Activated naive CD4-positive, alpha-beta T cell treated with Interleukin-2 at 50 U/mL for 16 hours (primary cell): ENCODE measurements around the gene ITPRIP.

Experiments
- DNase-seq: peaks from one replicate; pipeline ENCODE4 v3.0.0-alpha.2; 2020

The ITPRIP gene

DNA sequence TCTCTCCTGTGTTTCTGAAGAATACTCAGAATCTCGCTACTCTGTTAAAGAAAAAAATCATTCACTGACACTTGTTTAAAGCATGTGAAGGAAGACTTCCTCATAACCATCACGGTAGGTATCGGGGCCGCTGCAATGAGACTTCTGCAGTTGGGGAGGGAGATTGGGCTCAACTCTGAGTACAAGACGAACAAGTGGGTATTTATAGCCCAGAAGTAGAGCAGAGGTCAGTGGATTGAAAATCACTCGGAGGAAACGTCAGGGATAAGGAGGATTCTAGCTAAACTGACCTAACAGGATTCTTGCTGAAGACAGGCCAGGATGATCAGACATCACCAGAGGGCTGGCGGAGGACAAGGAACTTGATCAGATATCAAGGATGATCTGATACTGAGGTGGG, 33.3 kb downstream of the ITPRIP start:
- no peak for DNase-seq

DNA sequence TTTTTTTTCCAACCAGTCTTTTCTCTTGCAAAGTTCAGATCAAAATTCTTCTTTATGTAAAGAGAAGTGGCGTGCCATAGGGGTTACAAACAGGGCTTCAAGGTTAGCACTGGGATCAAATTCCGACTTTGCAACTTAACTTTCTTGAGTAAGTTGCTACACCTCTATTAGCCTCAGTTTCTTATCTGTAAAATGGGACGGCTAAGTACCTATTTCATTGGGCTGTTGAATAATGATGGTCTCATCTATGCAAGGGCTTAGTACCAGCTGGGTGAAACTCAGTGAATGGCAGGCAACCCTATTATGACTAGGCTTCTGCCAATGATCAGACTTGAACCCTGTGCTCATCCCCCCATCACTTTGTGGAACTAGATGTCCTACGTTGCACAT, 33.9 kb downstream of the ITPRIP start:
- DNase-seq, result no peak

DNA sequence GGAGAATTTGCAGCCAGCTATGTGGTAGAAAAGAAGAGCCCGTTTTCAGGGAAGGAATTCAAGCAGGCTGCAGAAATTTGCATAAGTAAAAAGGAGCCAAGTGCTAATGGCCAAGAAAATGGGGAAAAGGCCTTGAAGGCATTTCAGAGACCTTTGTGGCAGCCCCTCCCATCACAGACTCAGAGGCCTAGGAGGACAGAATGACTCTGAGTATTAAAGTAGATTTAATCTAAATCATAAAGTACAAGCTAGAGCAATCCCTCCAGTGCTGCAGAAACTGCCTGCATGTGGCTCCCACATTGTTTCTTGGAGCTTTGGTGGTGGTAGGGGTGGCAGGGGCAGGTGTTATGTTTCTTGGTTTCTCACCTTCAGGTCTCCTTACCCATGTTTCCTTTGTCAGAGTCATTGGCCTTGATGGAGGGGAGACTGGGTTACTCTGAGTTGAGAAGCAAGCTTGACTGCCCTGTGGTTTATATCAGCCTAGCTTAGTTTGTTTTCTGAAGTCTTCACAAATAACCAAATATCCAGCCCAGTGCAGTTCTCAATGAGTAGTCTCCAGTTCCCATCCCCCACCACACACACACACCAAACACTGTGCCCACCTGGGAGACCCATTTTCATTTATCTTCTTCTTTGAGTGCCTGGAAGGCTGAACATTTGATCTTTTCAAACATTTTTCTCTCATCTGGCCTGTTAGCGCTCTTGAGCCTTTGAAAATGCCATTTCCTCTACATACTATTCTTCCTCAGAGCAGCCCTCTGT, 34.5 kb downstream of the ITPRIP start:
- DNase-seq, result no peak

- no peak for DNase-seq
These were observed 36.2 kb downstream of the ITPRIP start for GRCh38 chr10:104301907-104302690.

DNA sequence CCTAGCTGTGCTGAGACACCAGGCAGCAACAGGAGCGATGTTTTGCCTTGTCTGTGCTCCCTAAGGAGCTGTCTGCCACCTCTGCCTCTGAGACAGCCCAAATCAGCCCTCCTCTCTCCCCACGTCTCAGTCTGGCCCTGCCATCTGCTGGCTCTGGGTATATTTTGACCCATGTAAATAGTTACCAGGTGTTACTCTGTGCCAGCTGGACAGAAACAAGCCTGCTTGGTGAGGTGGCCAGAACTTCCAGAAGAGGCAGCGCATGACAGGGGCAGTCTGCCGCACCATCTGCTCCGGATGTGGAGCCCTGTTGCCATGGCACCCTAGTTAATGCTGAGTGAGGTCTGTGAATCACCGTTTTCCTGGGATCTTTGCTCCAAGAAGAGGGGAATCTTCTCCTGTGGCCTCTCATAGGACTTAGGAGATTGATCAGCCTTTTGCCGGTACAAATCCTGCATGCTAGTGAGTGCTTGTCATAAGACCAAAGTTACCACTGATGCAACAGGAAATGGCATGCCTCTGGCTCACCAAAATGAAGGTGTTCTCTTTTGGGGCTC, 37.5 kb downstream of the ITPRIP start:
- no peak for DNase-seq

GRCh38 chr10:104300002-104300735, 38.1 kb downstream of the ITPRIP start:
- no peak for DNase-seq

GRCh38 chr10:104299031-104299904, 39.0 kb downstream of the ITPRIP start:
- no peak for DNase-seq

DNA sequence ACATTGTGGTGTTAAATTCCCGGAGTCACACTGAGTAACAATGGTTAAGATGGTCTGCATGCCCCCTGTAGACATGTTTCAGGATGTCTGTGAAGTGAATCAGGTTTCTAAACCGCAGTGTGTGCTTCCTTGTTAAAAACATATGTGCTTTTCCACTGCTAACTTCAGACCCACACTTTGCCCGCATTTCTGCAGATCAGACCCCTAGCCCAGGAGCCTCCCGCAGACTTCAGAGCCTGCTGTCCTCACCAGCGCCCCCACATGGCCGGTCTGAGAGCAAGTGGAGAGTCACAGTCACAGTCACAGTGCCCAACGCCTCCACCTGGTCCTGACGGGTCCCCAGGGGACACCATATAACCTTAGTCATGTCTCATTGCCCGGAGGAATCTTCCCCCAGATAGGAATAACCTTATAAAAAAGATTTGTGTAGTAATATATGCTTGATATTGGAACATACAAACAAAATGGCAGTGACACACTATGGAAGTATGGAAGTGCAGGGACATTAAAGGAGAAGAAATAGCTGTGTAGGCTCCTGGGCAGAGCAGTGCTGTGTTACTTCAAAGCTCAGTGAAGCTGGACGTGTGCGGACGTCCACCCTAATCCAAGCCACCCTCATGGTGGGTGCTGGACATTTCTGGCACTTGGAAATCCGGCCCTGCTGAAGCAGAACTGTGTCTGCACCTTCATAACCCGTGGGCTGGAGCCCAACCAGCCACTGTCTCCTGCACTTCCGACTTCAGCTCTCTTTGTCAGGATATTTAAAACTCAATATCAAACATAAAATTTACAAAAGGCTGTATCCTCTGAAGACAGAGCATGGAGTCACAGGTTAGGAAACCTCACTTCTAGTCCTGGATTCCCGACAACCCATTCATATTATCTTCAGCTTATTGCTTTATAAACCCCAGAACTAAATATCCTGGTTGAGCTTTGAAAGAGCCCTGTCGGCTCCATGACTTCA, 40.3 kb downstream of the ITPRIP start:
- DNase-seq, result peak; percentile 45

DNA sequence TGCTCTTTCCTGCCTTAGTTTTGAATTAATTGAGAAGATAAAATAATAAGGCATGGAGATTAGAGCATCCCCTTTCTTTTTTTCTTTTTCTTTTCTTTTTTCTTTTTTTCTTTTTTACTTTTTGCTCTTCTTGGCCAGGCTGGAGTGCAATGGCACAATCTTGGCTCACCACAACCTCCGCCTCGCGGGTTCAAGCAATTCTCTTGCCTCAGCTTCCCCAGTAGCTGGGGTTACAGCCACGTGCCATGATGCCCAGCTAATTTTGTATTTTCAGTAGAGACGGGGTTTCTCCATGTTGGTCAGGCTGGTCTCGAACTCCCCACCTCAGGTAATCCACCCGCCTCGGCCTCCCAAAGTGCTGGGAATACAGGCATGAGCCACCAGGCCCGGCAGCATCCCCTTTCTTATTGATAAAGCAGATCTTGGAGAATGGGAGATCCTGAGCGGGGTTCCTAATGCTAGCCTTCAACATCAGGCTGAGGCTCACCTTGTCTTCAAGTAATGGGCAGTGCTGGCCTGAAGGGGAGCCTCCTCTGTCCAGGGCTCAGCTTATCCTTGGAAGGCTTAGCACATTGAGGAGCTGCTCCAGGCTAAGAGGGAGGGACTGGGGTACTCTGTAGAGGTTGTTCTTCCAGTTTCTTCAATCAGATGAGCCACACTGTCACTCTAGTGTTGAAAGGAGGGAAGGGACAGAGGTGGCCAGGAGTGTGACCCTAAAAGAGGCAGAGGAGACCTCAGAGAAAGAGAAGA, 41.4 kb downstream of the ITPRIP start:
- no peak for DNase-seq

- no peak for DNase-seq
These were observed 44.4 kb downstream of the ITPRIP start for GRCh38 chr10:104293781-104294321.

DNA sequence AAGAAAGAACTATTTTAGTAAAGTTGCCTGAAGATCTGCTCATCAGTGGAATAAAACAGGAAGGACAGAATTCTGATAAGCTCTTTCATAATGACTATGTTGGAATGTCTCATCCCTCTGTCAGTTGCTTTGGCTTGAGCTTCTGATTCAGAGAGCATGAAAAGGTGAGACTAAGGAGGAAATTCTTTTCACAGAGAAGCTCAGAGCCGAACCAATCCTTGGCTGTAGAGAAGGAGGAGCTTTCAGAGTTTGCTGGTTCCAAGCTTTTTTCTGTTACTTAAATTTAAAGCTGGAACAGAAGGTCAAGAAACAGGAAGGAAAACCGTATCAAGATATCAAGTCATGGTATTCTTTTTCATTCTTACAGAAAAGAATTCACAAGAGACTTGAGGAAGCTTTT, 45.3 kb downstream of the ITPRIP start:
- DNase-seq, result no peak

GRCh38 chr10:104291439-104291951, 46.8 kb downstream of the ITPRIP start:
- DNase-seq, result peak; percentile 88

- no peak for DNase-seq
These were observed 49.9 kb downstream of the ITPRIP start for GRCh38 chr10:104288355-104288754.

DNA sequence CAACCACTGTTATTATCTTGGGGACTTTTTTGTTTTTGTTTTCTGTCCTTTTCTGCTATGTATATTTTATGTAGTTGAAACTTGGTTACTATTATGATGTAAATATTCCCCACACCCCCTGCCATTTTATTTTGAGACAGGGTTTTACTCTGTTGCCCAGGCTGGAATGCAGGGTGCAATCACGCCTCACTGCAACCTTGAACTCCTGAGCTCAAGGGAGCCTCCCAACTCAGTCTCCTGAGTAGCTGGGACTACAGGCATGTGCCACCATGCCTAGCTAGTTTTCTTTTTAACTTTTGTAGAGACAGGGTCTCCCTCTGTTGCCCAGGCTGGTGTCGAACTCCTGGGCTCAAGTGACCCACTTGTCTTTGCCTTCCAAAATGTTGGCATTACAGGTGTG, 51.3 kb downstream of the ITPRIP start:
- DNase-seq, result no peak

DNA sequence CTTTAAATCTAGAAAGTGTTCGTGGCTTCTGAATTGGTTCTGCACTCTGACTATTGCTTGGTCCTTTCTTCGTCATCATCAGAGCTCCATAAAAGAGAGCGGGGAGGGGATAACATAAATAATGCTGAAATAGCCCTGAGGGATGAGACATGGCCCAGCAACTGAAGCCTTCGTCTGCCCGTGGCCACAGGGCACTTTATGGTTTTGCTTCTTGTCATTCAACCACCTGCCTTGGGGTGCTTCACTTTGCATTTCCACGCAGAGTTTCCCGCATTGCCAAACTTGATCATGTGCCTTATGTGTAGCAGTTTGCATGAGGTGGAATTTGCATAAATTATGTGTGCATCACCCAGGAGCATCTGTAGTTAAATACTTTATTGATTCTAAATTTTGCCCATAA, 53.4 kb downstream of the ITPRIP start:
- DNase-seq, result no peak

- DNase-seq, result no peak
These were observed 56.6 kb downstream of the ITPRIP start for GRCh38 chr10:104281694-104282093.

DNA sequence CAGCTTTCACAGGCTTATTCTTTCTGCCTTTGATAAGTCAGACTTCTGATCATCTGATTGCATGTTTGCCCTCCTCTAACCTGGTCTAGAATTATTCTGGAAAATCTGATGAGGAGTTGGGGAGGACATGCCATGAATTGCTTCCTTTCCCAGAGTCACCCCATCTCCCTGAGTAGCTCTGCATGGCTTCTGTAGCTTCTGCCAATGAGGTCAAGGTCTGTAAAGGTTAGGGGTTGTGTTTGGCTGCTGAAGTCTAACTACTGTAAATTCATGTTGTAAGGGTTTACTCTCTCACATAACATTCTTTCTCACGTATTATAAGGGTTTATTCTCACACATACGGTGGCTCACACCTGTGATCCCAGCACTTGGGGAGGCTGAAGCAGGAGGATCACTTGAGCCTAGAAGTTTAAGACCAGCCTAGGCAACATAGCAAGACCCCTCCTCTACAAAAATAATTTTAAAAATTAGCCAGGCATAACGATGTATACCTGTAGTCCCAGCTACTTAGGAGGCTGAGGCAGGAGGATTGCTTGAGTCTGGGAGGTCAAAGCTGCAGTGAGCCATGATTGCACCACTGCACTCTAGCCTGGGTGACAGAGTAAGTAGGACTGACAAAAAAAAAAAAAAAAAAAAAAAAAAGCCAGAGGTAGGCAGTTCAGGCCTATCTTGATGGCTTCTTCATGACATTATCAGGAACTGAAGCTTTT, 58.6 kb downstream of the ITPRIP start:
- no peak for DNase-seq

DNA sequence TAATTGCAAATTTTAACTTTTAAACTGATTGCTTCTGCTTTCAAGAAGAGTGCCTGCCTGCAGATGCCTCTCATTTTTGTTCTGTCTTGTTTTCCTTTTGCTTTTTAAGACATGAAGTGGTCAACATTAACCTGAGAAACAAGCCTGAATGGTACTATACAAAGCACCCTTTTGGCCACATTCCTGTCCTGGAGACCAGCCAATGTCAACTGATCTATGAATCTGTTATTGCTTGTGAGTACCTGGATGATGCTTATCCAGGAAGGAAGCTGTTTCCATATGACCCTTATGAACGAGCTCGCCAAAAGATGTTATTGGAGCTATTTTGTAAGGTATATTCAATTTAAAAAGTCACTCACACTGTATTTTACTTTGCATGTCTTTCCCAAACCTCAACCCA, 60.5 kb downstream of the ITPRIP start:
- DNase-seq, result no peak

GRCh38 chr10:104276192-104276591, 62.1 kb downstream of the ITPRIP start:
- DNase-seq, result no peak
